HepG2 (cell line): Measurements from ENCODE around the gene GHRHR. TPM values are rescaled to one million over a fixed set of nuclear protein-coding genes. Genes with fewer than 3 reads are reported as not detected.

Experiments
- ATAC-seq: fragments of 200-7000 bp; cut with Tn5 transposase; 3 replicates; pipeline ENCODE4 v1.9.1; 2020; ENCODE audit warnings: mild to moderate bottlenecking, moderate library complexity
- BruUV-seq: library from RNA; stranded (reverse); fragments of 400-500 nt; replicated peaks from 2 replicates; lab custom pipeline; 2021; lab: Mats Ljungman, UMichigan
- CTCF ChIA-PET: fragments of 300-600 bp; formaldehyde crosslinking; extraction: SDS; loops from one replicate; lab custom pipeline; 2021; ENCODE audit warnings: low total read pairs, inconsistent platforms, low intra/inter-chr PET ratio; lab: Yijun Ruan, JAX
- POLR2A ChIA-PET: fragments of 350-600 bp; sonication (Branson Sonifier 250); formaldehyde crosslinking; loops from one replicate; lab custom pipeline; 2020; ENCODE audit warnings: antibody characterized with exemption, inconsistent platforms; lab: Yijun Ruan, JAX
- DNase-seq: peaks from one replicate; pipeline ENCODE4 v3.0.0-alpha.2; 2015; ENCODE audit warnings: low spot score
- FAIRE-seq: peaks from 3 replicates; lab custom pipeline; 2011; peaks lifted over from hg19 to GRCh38; lab: Jason Lieb, UNC
- H2AFZ ChIP-seq: one replicate; pipeline ENCODE4 v1.6.1; 2011; ENCODE audit warnings: low read length, inconsistent platforms
- H3K27ac ChIP-seq: fragments of 300-600 bp; 3 replicates; pipeline ENCODE4 v1.8.0; 2011; ENCODE audit warnings: mixed run types, mild to moderate bottlenecking, mixed read lengths, low read length, inconsistent platforms; ENCODE audit not compliant: insufficient read depth; ENCODE audit errors: extremely low read length
- H3K27me3 ChIP-seq, 2 experiments: fragments of 200-600 bp in 1 of 2; 2 replicates in 1 of 2; 3 replicates in 1 of 2; pipeline versions ENCODE4 v1.6.0 to v1.8.0; 2011; ENCODE audit warnings: low read length in 2 of 2, mild to moderate bottlenecking in 2 of 2, moderate library complexity in 2 of 2, inconsistent platforms in 1 of 2; ENCODE audit not compliant: insufficient read depth in 2 of 2, control insufficient read depth in 1 of 2
- H3K36me3 ChIP-seq, 2 experiments: fragments of 200-600 bp in 1 of 2; replicated peaks in 1 of 2; 2 replicates in 1 of 2; 3 replicates in 1 of 2; pipeline versions ENCODE4 v1.5.1 to v1.8.0; 2011; ENCODE audit warnings: low read length in 2 of 2, inconsistent platforms in 1 of 2; ENCODE audit not compliant: insufficient read depth in 2 of 2, control insufficient read depth in 1 of 2
- H3K4me1 ChIP-seq: 2 replicates; pipeline ENCODE4 v1.5.1; 2012; ENCODE audit warnings: low read length, inconsistent platforms; ENCODE audit not compliant: insufficient read depth
- H3K4me2 ChIP-seq: 2 replicates; pipeline ENCODE4 v1.6.0; 2011; ENCODE audit warnings: low read depth, low read length, inconsistent platforms
- H3K4me3 ChIP-seq, 3 experiments: fragments of 200-600 bp in 1 of 3; sonication (generic), shearing (Covaris generic) in 1 of 3; replicated peaks in 1 of 3; 2 replicates each; pipeline ENCODE4 v1.5.1; 2011 to 2016; ENCODE audit warnings: low read length in 3 of 3, inconsistent platforms in 2 of 3, low read depth in 2 of 3, mild to moderate bottlenecking in 2 of 3, control low read depth in 1 of 3, mixed read lengths in 1 of 3; ENCODE audit not compliant: insufficient read depth in 1 of 3
- H3K79me2 ChIP-seq: one replicate; pipeline ENCODE4 v1.6.1; 2011; ENCODE audit warnings: low read length, inconsistent platforms; ENCODE audit not compliant: insufficient read depth
- H3K9ac ChIP-seq: 2 replicates; pipeline ENCODE4 v1.6.0; 2011; ENCODE audit warnings: mild to moderate bottlenecking, low read depth, low read length, inconsistent platforms; ENCODE audit not compliant: insufficient read depth
- H3K9me3 ChIP-seq: 2 replicates; pipeline ENCODE4 v1.5.1; 2012; ENCODE audit warnings: mild to moderate bottlenecking, low read length
- H4K20me1 ChIP-seq: 2 replicates; pipeline ENCODE4 v1.6.0; 2011; ENCODE audit warnings: inconsistent platforms, mild to moderate bottlenecking, low read length, moderate library complexity; ENCODE audit not compliant: insufficient read depth
- CBFB ChIP-seq: sonication (generic); formaldehyde crosslinking; IDR thresholded peaks from 2 replicates; pipeline ENCODE4 v1.4.0; 2020; ENCODE audit warnings: missing genetic modification reagents
- CREB1 ChIP-seq, 2 experiments: fragments of 450-650 bp in 1 of 2; IDR thresholded peaks; 2 replicates each; pipeline ENCODE4 v1.6.1; 2016 to 2017; ENCODE audit warnings: control low read depth in 1 of 2, mild to moderate bottlenecking in 1 of 2, missing compliant biosample characterization in 1 of 2, missing genetic modification characterization in 1 of 2
- KDM1A ChIP-seq: IDR thresholded peaks from 2 replicates; pipeline ENCODE4 v1.6.1; 2016; ENCODE audit warnings: missing compliant biosample characterization
- POGK ChIP-seq: sonication (generic); formaldehyde crosslinking; conservative IDR thresholded peaks from 2 replicates; pipeline ENCODE4 v1.8.0; 2022; ENCODE audit warnings: mild to moderate bottlenecking, moderate library complexity, missing genetic modification reagents
- SPEN ChIP-seq: sonication (generic); formaldehyde crosslinking; IDR thresholded peaks from 2 replicates; pipeline ENCODE4 v1.5.1; 2020; ENCODE audit warnings: low read depth, mild to moderate bottlenecking, missing genetic modification reagents
- STAG1 ChIP-seq: sonication (generic); formaldehyde crosslinking; IDR thresholded peaks from 2 replicates; pipeline ENCODE4 v1.4.0; 2020; ENCODE audit warnings: missing genetic modification reagents
- XRCC5 ChIP-seq: fragments of 200-400 bp; formaldehyde crosslinking; optimal IDR thresholded peaks from 2 replicates; pipeline ENCODE3; 2017; ENCODE audit warnings: mild to moderate bottlenecking, low read length
- ZNF513 ChIP-seq: sonication (generic); formaldehyde crosslinking; conservative IDR thresholded peaks from 2 replicates; pipeline ENCODE4 v1.5.0; 2020; ENCODE audit warnings: missing genetic modification reagents
- ZNF589 ChIP-seq: sonication (generic); formaldehyde crosslinking; conservative IDR thresholded peaks from 2 replicates; pipeline ENCODE4 v1.8.0; 2022; ENCODE audit warnings: mild to moderate bottlenecking, moderate library complexity, missing genetic modification reagents
- ZNF737 ChIP-seq: sonication (generic); formaldehyde crosslinking; IDR thresholded peaks from 2 replicates; pipeline ENCODE4 v1.5.0; 2020; ENCODE audit warnings: missing genetic modification reagents, mild to moderate bottlenecking, borderline replicate concordance
- ZNF816 ChIP-seq: sonication (generic); formaldehyde crosslinking; IDR thresholded peaks from 2 replicates; pipeline ENCODE4 v1.8.0; 2022; ENCODE audit warnings: missing genetic modification reagents, mild to moderate bottlenecking, borderline replicate concordance
- WGBS: methylation state at CpG from one replicate; pipeline ENCODE4 v1.1.6; 2017; ENCODE audit warnings: low lambda C conversion rate; 5-methylcytosine and 5-hydroxymethylcytosine counted together
- in situ Hi-C: cut with HindIII; loops from 2 replicates; pipeline ENCODE4 v1.10.0; 2017; ENCODE audit warnings: low pct_unique_long_range_greater_than_20kb; ENCODE audit not compliant: extremely low pct_ligation_motif_present
- intact Hi-C: fragments of 100-400 bp; cut with micrococcal nuclease; formaldehyde crosslinking; loops from one replicate; pipeline ENCODE4 v1.10.0; 2022; ENCODE audit not compliant: unreplicated experiment
- polyA plus RNA-seq, 8 experiments: library from polyadenylated mRNA; depleted of rRNA in 3 of 8; stranded (reverse) in 7 of 8; unstranded in 1 of 8; fragments of >200 nt; fragmentation: Illumina TruSeq in 4 of 8; extraction: Trizol in 4 of 8; gene quantifications; 2 replicates each; pipeline versions ENCODE4 v1.2.1 to v1.2.3, GENCODE V29; 2011 to 2016; ENCODE audit warnings: low read depth in 4 of 8, missing spikeins in 1 of 8, mixed read lengths in 1 of 8; ENCODE audit not compliant: insufficient read depth in 1 of 8
- total RNA-seq, 5 experiments: library from RNA; depleted of rRNA; stranded (reverse); fragments of >200 nt; fragmentation: Illumina TruSeq; extraction: Trizol; gene quantifications; 2 replicates each; pipeline ENCODE4 v1.2.3, GENCODE V29; 2016; ENCODE audit warnings: low read depth in 1 of 5
- TF ChIP-seq, protein P1 (sequence below): sonication (generic); formaldehyde crosslinking; IDR thresholded peaks from 2 replicates; pipeline ENCODE4 v1.5.0; 2020; ENCODE audit warnings: mild to moderate bottlenecking, missing genetic modification reagents
- TF ChIP-seq, protein P2 (sequence below): IDR thresholded peaks from 2 replicates; pipeline ENCODE4 v1.4.0; 2020; ENCODE audit warnings: mild to moderate bottlenecking, missing genetic modification reagents

The GHRHR gene
- total and polyA plus RNA-seq, 2 of the 13 experiments (the other 11 are each of a cell fraction or from before 2014, with no cell fraction given): not detected

GRCh38 chr7:30938435-30939316 is 25.1 kb upstream of the GHRHR start:
- Histone ChIP-seq H2AFZ (no peak overlapping the region), H3K79me2 (no peaks in the 10 kb centered on the region), H3K27me3 (peaks cover 0 to 2% of the 10 kb centered on the region in 2 experiments; a peak in 1 of 5 replicates), H3K36me3 (no peaks in the 10 kb centered on the region), H3K9me3 (no peaks in the 10 kb centered on the region), H3K9ac (no peak overlapping the region), H3K4me3 (no peak overlapping the region), H4K20me1 (no peaks in the 10 kb centered on the region), H3K4me1 (no peaks in the 10 kb centered on the region), H3K4me2 (no peak overlapping the region), H3K27ac (no peak overlapping the region)
- in situ Hi-C loops: no loop called here
- no TSS peak for BruUV-seq
- intact Hi-C loops: loop anchor here (1.0 kb wide), 1 partner anchor 36 kb away; no protein-coding TSS in a partner anchor
- ChIA-PET CTCF (interaction anchor here (1.6 kb wide), 1 partner anchor 36 kb away, joined by 9 read pairs; no protein-coding TSS in a partner anchor), POLR2A (no interaction called here)
- WGBS: 67% methylated on average over 9 of the region's 25 CpGs
- FAIRE-seq (peak; percentile 79), DNase-seq (peak; percentile 61), ATAC-seq (peak; percentile 97)
- peak; percentile 63 for TF ChIP-seq XRCC5
- 0 out of 2 replicates have a peak, but pooled peaks have one; percentile 48 for TF ChIP-seq ZNF737 (CRISPR knock-in tag)
- TF ChIP-seq, protein P1, sequence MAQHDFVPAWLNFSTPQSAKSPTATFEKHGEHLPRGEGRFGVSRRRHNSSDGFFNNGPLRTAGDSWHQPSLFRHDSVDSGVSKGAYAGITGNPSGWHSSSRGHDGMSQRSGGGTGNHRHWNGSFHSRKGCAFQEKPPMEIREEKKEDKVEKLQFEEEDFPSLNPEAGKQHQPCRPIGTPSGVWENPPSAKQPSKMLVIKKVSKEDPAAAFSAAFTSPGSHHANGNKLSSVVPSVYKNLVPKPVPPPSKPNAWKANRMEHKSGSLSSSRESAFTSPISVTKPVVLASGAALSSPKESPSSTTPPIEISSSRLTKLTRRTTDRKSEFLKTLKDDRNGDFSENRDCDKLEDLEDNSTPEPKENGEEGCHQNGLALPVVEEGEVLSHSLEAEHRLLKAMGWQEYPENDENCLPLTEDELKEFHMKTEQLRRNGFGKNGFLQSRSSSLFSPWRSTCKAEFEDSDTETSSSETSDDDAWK (CRISPR knock-in tag): no peak
- TF ChIP-seq, protein P2, sequence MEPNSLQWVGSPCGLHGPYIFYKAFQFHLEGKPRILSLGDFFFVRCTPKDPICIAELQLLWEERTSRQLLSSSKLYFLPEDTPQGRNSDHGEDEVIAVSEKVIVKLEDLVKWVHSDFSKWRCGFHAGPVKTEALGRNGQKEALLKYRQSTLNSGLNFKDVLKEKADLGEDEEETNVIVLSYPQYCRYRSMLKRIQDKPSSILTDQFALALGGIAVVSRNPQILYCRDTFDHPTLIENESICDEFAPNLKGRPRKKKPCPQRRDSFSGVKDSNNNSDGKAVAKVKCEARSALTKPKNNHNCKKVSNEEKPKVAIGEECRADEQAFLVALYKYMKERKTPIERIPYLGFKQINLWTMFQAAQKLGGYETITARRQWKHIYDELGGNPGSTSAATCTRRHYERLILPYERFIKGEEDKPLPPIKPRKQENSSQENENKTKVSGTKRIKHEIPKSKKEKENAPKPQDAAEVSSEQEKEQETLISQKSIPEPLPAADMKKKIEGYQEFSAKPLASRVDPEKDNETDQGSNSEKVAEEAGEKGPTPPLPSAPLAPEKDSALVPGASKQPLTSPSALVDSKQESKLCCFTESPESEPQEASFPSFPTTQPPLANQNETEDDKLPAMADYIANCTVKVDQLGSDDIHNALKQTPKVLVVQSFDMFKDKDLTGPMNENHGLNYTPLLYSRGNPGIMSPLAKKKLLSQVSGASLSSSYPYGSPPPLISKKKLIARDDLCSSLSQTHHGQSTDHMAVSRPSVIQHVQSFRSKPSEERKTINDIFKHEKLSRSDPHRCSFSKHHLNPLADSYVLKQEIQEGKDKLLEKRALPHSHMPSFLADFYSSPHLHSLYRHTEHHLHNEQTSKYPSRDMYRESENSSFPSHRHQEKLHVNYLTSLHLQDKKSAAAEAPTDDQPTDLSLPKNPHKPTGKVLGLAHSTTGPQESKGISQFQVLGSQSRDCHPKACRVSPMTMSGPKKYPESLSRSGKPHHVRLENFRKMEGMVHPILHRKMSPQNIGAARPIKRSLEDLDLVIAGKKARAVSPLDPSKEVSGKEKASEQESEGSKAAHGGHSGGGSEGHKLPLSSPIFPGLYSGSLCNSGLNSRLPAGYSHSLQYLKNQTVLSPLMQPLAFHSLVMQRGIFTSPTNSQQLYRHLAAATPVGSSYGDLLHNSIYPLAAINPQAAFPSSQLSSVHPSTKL (CRISPR knock-in tag): peak; percentile 19; the same call in 1 of the 2 replicates
- TF ChIP-seq ZNF513 (CRISPR knock-in tag): no peak
- TF ChIP-seq POGK (CRISPR knock-in tag): 0 out of 2 replicates have a peak, but pooled peaks have one; percentile 34
- TF ChIP-seq ZNF816 (CRISPR knock-in tag): no peak
- TF ChIP-seq CREB1 (IDR thresholded peaks at IDR 0.05): peak; percentile 83
- peak; percentile 67 for TF ChIP-seq CREB1 (CRISPR knock-in tag; IDR thresholded peaks at IDR 0.05)
- peak; percentile 55 for TF ChIP-seq STAG1 (CRISPR knock-in tag)
- TF ChIP-seq SPEN (CRISPR knock-in tag): 0 out of 2 replicates have a peak, but pooled peaks have one; percentile 31
- peak; percentile 57; the same call in 1 of the 2 replicates for TF ChIP-seq KDM1A (CRISPR knock-in tag)
- no peak for TF ChIP-seq ZNF589
- TF ChIP-seq CBFB (CRISPR knock-in tag): no peak
